Memory B cell (primary cell): ENCODE measurements around the gene CHGA.

ENCODE experiments used
- ATAC-seq: fragments of 150-1000 bp; cut with Tn5 transposase; 2 replicates; pipeline ENCODE4 v1.10.0; 2021; ENCODE audit warnings: low read depth, mild to moderate bottlenecking, moderate library complexity
- DNase-seq, 2 donors: peaks; one replicate each; pipeline ENCODE4 v3.0.0; 2022; ENCODE audit warnings: low spot score in 2 of 2
- H3K27ac Mint-ChIP-seq: one replicate; pipeline ENCODE4 v1.8.0; 2022; ENCODE audit warnings: mild to moderate bottlenecking, moderate library complexity, mixed read lengths
- H3K27me3 Mint-ChIP-seq: one replicate; pipeline ENCODE4 v1.8.0; 2022; ENCODE audit warnings: mixed read lengths
- H3K36me3 Mint-ChIP-seq: one replicate; pipeline ENCODE4 v1.8.0; 2022; ENCODE audit warnings: mild to moderate bottlenecking, mixed read lengths
- H3K4me1 Mint-ChIP-seq: one replicate; pipeline ENCODE4 v1.8.0; 2022; ENCODE audit warnings: mixed read lengths
- H3K4me3 Mint-ChIP-seq: one replicate; pipeline ENCODE4 v1.8.0; 2022; ENCODE audit warnings: mild to moderate bottlenecking, moderate library complexity, mixed read lengths
- H3K9me3 Mint-ChIP-seq: one replicate; pipeline ENCODE4 v1.8.0; 2022; ENCODE audit warnings: mixed read lengths

Gene CHGA

GRCh38 chr14:92973798-92974372 lies 50.9 kb downstream of the CHGA start:
- H3K9me3 Mint-ChIP-seq: peaks cover 13% of the 10 kb centered on the region
- ATAC-seq (no peak), DNase-seq (no peak)
- H3K36me3 Mint-ChIP-seq: peaks cover 34% of the 10 kb centered on the region
- no peak overlapping the region for H3K27ac Mint-ChIP-seq
- H3K4me1 Mint-ChIP-seq: peaks cover 5% of the 10 kb centered on the region
- H3K27me3 Mint-ChIP-seq: no peaks in the 10 kb centered on the region
- no peak overlapping the region for H3K4me3 Mint-ChIP-seq

GRCh38 chr14:92974541-92975345 lies 51.8 kb downstream of the CHGA start:
- Mint-ChIP-seq H3K9me3 (peaks cover 18% of the 10 kb centered on the region), H3K4me1 (peaks cover 8% of the 10 kb centered on the region), H3K4me3 (no peak overlapping the region), H3K36me3 (peaks cover 39% of the 10 kb centered on the region), H3K27ac (no peak overlapping the region), H3K27me3 (no peaks in the 10 kb centered on the region)
- DNase-seq (no peak), ATAC-seq (no peak)

- peaks cover 7% of the 10 kb centered on the region for H3K4me1 Mint-ChIP-seq
- no peaks in the 10 kb centered on the region for H3K27me3 Mint-ChIP-seq
- H3K27ac Mint-ChIP-seq: no peak overlapping the region
- no peak for ATAC-seq
- no peak overlapping the region for H3K4me3 Mint-ChIP-seq
- H3K9me3 Mint-ChIP-seq: peaks cover 21% of the 10 kb centered on the region
- H3K36me3 Mint-ChIP-seq: peaks cover 50% of the 10 kb centered on the region
- no peak for DNase-seq
Observed at GRCh38 chr14:92976268-92976667, 53.3 kb downstream of the CHGA start.

- no peak overlapping the region for H3K4me3 Mint-ChIP-seq
- peak overlapping the region; percentile 43 for H3K27ac Mint-ChIP-seq
- H3K36me3 Mint-ChIP-seq: peaks cover 61% of the 10 kb centered on the region
Observed at GRCh38 chr14:92978229-92979021, 55.5 kb downstream of the CHGA start.

GRCh38 chr14:92980866-92981265 lies 57.9 kb downstream of the CHGA start:
- Mint-ChIP-seq H3K4me1 (peaks cover 14% of the 10 kb centered on the region), H3K9me3 (peaks cover 23% of the 10 kb centered on the region), H3K27ac (peak overlapping the region; percentile 66), H3K4me3 (no peak overlapping the region), H3K36me3 (peaks cover 76% of the 10 kb centered on the region), H3K27me3 (no peaks in the 10 kb centered on the region)
- ATAC-seq (no peak), DNase-seq (no peak)

More at GRCh38 chr14:92978229-92979021, 55.5 kb downstream of the CHGA start:
- no peak for DNase-seq
- Mint-ChIP-seq H3K4me1 (peaks cover 11% of the 10 kb centered on the region), H3K9me3 (peaks cover 24% of the 10 kb centered on the region), H3K27me3 (no peaks in the 10 kb centered on the region)
- ATAC-seq: peak; percentile 35

GRCh38 chr14:92981726-92982125 lies 58.8 kb downstream of the CHGA start:
- Mint-ChIP-seq H3K9me3 (peaks cover 21% of the 10 kb centered on the region), H3K27ac (peak overlapping the region; percentile 66), H3K4me3 (no peak overlapping the region), H3K4me1 (peaks cover 14% of the 10 kb centered on the region), H3K27me3 (no peaks in the 10 kb centered on the region), H3K36me3 (peaks cover 70% of the 10 kb centered on the region)
- DNase-seq (no peak), ATAC-seq (no peak)

- no peak overlapping the region for H3K4me3 Mint-ChIP-seq
- H3K27me3 Mint-ChIP-seq: no peaks in the 10 kb centered on the region
- ATAC-seq: no peak
- H3K27ac Mint-ChIP-seq: no peak overlapping the region
- DNase-seq: no peak
- peaks cover 12% of the 10 kb centered on the region for H3K9me3 Mint-ChIP-seq
- H3K4me1 Mint-ChIP-seq: peaks cover 16% of the 10 kb centered on the region
- peaks cover 57% of the 10 kb centered on the region for H3K36me3 Mint-ChIP-seq
Observed at GRCh38 chr14:92982956-92983355, 60.0 kb downstream of the CHGA start.

- DNase-seq (no peak), ATAC-seq (peak; percentile 27)
- Mint-ChIP-seq H3K27me3 (no peaks in the 10 kb centered on the region), H3K4me1 (peaks cover 16% of the 10 kb centered on the region), H3K27ac (peak overlapping the region; percentile 69), H3K36me3 (peaks cover 52% of the 10 kb centered on the region), H3K4me3 (no peak overlapping the region), H3K9me3 (peaks cover 10% of the 10 kb centered on the region)
Observed at GRCh38 chr14:92984082-92984788, 61.3 kb downstream of the CHGA start.
